Ovary (tissue), 3 donors: Measurements from ENCODE around the gene PCGF6.

Experiments
- POLR2A ChIP-seq: fragments of 450-650 bp; IDR thresholded peaks from one replicate; pipeline ENCODE4 v1.6.1; 2017; ENCODE audit warnings: antibody characterized with exemption, mild to moderate bottlenecking, moderate library complexity
- TF ChIP-seq, protein P1 (sequence below), 3 donors: fragments of 450-650 bp in 2 of 3; fragments of 200-600 bp in 1 of 3; IDR thresholded peaks; one replicate each; pipeline versions ENCODE4 v1.5.1 to v1.8.0; 2016 to 2022; ENCODE audit warnings: antibody characterized with exemption in 3 of 3, mild to moderate bottlenecking in 1 of 3
- donor health status: DM: no; HTN: no; CAD: no.

DNA sequence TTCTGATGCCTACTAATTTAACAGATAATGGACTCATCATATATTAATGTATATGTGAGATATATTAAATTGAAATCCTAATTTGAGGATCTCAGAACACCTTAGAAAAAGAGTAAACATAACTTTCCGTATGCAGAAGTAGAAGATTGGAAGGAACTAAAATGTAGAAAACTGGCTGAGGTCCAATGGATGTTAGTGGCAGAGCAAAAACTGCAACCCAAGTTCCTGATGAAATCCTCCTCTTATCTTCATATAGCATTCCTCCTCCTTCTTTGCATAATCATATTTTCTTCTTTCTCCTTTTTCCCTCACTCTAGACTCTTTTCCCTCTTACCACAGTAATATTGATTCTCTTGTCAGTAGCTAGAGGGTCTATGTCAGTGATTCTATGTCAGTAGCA is 68.0 kb downstream of the PCGF6 start:
- TF ChIP-seq, protein P1, sequence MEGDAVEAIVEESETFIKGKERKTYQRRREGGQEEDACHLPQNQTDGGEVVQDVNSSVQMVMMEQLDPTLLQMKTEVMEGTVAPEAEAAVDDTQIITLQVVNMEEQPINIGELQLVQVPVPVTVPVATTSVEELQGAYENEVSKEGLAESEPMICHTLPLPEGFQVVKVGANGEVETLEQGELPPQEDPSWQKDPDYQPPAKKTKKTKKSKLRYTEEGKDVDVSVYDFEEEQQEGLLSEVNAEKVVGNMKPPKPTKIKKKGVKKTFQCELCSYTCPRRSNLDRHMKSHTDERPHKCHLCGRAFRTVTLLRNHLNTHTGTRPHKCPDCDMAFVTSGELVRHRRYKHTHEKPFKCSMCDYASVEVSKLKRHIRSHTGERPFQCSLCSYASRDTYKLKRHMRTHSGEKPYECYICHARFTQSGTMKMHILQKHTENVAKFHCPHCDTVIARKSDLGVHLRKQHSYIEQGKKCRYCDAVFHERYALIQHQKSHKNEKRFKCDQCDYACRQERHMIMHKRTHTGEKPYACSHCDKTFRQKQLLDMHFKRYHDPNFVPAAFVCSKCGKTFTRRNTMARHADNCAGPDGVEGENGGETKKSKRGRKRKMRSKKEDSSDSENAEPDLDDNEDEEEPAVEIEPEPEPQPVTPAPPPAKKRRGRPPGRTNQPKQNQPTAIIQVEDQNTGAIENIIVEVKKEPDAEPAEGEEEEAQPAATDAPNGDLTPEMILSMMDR (IDR thresholded peaks at IDR 0.05): no peak
- no peak for TF ChIP-seq POLR2A
